ENCODE results near the gene PTN.
"Not testable (repeated sequence)": the region's sequence is repeated elsewhere in the genome, so short reads cannot be mapped to it uniquely, and the experiment has no call there.

The PTN gene

DNA sequence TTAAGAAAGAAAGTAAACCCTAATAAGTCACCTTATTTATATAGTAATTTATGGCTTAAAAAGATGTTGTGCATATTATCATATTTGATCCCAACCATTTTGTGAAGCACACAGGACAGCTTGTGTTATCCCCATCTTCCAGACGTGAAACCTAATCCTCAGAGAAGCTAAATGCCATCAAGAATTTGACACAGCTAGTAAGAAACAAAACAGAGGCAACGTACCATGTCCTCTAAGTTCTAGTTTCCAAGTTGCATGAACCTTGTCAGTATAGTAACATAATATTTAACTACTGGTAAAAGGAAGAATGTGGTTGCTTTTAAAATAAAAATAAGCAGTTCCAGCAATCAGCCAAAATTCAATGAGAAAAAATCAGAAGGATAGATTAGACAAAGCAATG is 41.5 kb downstream of the PTN start:
- Mint-ChIP-seq H3K27me3 (no peaks in the 10 kb centered on the region), H3K36me3 (ENCODE audit: low read depth) (no peaks in the 10 kb centered on the region), H3K4me1 (no peaks in the 10 kb centered on the region), H3K4me3 (no peak overlapping the region), H3K27ac (no peak overlapping the region), H3K9me3 (no peaks in the 10 kb centered on the region)
- DNase-seq, result no peak
- ATAC-seq, result no peak

DNA sequence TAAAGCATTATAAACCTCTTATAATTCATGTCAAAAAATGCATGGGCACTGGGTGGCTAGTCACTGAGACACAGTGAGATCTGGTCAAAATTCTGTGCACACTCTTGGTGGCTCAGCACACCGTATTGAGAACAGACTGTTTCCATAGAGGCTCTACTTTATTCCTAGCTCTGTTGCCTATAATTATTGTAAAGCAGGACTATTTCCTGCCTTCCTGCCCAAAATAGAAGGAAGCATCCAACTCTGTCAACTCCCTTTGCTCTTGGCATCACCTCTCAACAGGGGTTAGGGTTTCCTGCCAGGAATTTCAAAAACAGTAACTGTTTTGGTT is 45.1 kb downstream of the PTN start:
- H3K36me3 Mint-ChIP-seq (ENCODE audit: low read depth), result no peaks in the 10 kb centered on the region
- no peaks in the 10 kb centered on the region for H3K27me3 Mint-ChIP-seq
- no peak overlapping the region for H3K27ac Mint-ChIP-seq
- no peak for ATAC-seq
- peaks cover 11% of the 10 kb centered on the region for H3K9me3 Mint-ChIP-seq
- H3K4me1 Mint-ChIP-seq, result no peaks in the 10 kb centered on the region
- H3K4me3 Mint-ChIP-seq, result no peak overlapping the region
- no peak for DNase-seq

DNA sequence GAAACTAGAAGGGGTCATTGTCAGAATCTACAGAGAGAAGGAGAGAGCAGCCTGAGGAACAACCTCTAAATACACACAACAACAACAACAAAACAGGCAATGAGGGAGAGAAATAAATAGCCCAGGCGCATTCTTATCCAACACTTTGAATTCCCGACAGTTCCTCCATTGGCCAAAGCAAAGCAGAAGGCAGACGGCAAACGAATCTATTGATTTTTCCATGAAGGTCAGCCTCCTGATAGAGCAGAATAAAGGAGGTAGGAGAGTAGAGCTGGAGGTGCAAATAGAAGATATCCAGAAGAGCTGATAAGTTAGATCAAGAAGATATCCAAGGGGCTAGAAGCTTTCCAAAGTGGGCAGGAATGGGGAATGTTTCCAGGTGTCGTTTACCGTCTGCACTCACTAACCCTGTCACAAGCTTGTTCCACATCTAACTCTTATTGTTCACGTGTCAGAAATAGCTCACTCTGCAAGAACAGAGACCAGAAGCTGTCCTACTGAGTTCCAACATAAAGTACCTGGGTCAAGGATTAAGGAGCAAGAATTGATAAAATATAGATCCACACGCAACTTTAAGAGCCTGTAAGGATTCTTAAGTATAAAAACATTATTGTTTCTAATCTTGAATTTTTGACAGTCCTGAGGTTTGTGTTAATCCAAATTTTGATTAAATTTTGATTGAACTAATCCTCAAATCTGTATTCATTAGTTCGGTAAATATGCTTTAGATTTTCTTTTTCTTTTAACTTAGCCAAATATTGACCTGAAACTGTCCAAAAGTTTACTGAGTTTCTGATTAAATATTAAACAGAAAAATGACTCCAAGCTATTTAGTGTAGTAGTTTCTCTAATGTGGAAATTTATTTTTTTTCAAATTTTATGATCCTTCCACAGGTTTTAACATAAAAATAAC is 45.7 kb downstream of the PTN start:
- Mint-ChIP-seq H3K9me3 (peaks cover 11% of the 10 kb centered on the region), H3K4me1 (no peaks in the 10 kb centered on the region), H3K36me3 (ENCODE audit: low read depth) (no peaks in the 10 kb centered on the region), H3K4me3 (no peak overlapping the region), H3K27ac (no peak overlapping the region), H3K27me3 (no peaks in the 10 kb centered on the region)
- no peak for ATAC-seq
- no peak for DNase-seq

DNA sequence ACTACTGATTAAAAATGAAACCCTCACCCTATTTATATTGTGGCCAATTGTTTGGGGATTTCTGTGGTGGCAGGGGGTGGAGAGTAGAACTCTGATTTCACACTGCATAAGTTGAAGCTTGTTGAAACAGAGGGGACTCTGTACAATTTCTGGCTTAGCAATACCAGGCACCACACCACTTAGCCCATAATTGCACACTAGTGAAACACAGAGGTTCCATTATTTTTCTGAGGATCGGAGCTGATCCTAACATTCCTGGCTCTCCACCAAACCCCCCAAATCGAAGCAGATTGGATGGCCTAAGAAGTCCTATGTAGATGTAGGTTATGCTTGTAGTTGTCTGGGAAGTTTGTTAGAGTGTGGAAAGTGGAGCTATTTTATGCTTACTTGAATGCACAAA is 47.0 kb downstream of the PTN start:
- ATAC-seq (no peak), DNase-seq (no peak)
- H3K36me3 Mint-ChIP-seq (ENCODE audit: low read depth), result no peaks in the 10 kb centered on the region
- no peak overlapping the region for H3K27ac Mint-ChIP-seq
- H3K4me1 Mint-ChIP-seq, result no peaks in the 10 kb centered on the region
- H3K9me3 Mint-ChIP-seq, result peaks cover 11% of the 10 kb centered on the region
- H3K4me3 Mint-ChIP-seq, result no peak overlapping the region
- no peaks in the 10 kb centered on the region for H3K27me3 Mint-ChIP-seq

DNA sequence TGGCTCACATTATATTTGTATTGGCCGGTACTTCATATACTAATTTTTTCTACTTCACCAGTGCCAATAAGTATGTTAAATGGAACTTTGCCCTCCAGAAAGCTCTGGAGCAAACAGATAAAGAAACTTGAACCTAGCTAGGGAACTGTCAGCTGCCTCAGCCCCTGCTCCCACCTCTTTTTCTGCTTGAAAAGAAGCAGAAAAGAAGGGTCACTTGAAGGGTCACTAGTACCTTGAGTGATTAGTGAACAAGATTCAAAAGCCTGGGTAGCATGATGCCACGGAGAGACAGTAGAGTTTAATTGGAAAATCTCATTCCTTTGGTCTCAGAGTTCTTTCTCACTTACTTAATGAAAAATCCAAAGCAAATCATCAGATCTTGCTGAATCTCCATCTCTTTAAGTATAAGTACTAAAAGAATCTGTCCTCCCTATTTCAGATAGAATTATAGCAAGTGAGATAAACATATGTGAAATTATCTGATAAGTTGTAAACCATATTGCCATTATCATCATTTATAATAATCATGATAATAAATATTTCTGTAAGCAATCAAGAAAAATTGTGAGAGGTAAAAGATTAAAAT is 47.7 kb downstream of the PTN start:
- Mint-ChIP-seq H3K4me1 (no peaks in the 10 kb centered on the region), H3K4me3 (no peak overlapping the region), H3K27me3 (no peaks in the 10 kb centered on the region), H3K9me3 (peaks cover 11% of the 10 kb centered on the region), H3K36me3 (ENCODE audit: low read depth) (no peaks in the 10 kb centered on the region), H3K27ac (no peak overlapping the region)
- DNase-seq (no peak), ATAC-seq (no peak)

DNA sequence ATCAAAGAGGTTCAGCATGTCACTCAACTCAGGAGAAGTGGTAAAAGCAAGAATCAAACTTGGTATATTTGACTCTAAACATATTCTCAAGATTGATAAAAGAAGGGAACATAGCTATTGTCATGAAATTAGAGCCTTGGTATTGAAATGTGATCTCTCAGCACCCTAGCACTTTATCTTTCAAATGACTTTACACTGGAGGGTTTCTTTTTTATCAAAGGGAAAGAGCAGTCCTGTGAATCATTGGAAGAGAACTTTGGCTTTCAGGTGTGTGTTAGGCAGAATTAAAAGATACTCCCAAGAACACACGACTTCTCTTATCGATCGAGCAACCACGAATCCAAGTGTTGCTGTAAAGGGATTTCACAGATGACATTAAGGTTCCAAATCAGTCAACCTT is 54.4 kb downstream of the PTN start:
- no peak for DNase-seq
- ATAC-seq, result no peak
- Mint-ChIP-seq H3K36me3 (ENCODE audit: low read depth) (no peaks in the 10 kb centered on the region), H3K9me3 (peaks cover 12% of the 10 kb centered on the region), H3K27ac (no peak overlapping the region), H3K4me3 (no peak overlapping the region), H3K4me1 (no peaks in the 10 kb centered on the region), H3K27me3 (no peaks in the 10 kb centered on the region)

DNA sequence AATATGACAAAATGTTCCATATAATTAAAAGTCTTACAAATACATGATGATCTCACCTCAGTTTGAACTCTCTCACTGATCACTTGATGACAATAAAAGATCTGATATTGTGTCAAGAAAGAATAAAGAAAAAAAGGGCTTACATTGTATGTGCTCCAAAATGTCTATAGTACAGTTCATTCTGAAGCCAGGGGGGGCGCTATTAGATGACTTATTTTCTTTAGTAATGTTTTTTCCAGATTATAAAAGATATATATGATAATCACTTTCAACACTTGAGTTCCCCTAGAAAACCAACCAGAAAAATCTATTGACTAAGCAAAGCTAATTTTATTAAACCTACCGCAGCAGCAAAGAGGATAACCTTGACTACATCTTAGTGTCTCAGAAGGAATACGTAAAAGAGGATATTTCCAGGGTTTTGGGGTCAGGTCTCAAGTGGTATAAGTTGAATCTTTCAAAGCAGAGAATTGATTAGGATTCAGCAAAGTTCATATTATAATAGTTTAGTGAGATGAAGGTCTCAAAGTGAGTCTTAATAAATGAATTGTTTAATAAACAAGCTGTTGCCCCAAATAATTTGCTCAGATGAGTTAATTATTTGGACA is 55.8 kb downstream of the PTN start:
- Mint-ChIP-seq H3K36me3 (ENCODE audit: low read depth) (no peaks in the 10 kb centered on the region), H3K4me3 (no peak overlapping the region), H3K27me3 (no peaks in the 10 kb centered on the region), H3K9me3 (peaks cover 8% of the 10 kb centered on the region), H3K27ac (no peak overlapping the region), H3K4me1 (no peaks in the 10 kb centered on the region)
- no peak for DNase-seq
- no peak for ATAC-seq

DNA sequence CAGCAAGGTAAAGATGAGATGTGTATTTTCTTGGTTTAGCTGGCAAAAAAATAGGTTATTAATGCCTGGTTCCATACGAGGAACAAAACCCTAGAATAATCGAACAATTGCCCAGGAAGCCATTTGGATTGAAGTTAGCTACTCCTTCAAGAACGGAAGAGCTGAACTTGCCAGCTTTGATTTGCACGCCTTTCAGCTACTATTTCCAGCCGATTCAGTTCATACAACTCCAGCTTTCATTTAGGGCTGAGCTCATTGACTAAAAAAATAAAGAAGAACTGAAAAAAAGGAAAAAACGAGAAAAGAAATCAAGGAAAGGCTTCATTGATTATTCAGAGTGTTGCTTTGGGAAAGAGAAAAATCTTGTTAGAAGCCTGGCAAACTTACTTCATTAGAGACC is 60.4 kb downstream of the PTN start:
- ATAC-seq, result no peak
- no peaks in the 10 kb centered on the region for H3K4me1 Mint-ChIP-seq
- DNase-seq, result no peak
- no peaks in the 10 kb centered on the region for H3K36me3 Mint-ChIP-seq (ENCODE audit: low read depth)
- H3K9me3 Mint-ChIP-seq, result no peaks in the 10 kb centered on the region
- no peak overlapping the region for H3K27ac Mint-ChIP-seq
- H3K27me3 Mint-ChIP-seq, result no peaks in the 10 kb centered on the region
- H3K4me3 Mint-ChIP-seq, result no peak overlapping the region

DNA sequence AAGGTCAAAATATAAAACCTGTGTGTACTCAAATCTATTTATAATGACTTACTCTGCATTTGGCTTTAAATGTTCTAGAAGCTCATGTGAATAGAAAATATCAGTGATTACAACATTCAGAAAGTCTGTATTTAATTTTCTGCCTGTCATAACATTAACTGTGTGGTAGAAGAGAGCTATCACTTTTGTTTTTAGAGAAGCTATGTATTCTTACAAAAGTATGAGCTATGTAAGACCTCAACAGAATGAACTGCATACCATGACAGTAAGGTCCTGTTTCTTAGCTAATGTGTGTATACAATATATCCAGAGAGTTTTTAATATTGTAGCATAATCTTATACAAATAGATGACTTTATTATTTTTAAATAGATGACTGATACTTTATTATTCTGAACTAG is 61.5 kb downstream of the PTN start:
- Mint-ChIP-seq H3K27me3 (no peaks in the 10 kb centered on the region), H3K4me1 (no peaks in the 10 kb centered on the region), H3K4me3 (no peak overlapping the region), H3K9me3 (no peaks in the 10 kb centered on the region), H3K27ac (no peak overlapping the region), H3K36me3 (ENCODE audit: low read depth) (no peaks in the 10 kb centered on the region)
- ATAC-seq, result no peak
- no peak for DNase-seq

DNA sequence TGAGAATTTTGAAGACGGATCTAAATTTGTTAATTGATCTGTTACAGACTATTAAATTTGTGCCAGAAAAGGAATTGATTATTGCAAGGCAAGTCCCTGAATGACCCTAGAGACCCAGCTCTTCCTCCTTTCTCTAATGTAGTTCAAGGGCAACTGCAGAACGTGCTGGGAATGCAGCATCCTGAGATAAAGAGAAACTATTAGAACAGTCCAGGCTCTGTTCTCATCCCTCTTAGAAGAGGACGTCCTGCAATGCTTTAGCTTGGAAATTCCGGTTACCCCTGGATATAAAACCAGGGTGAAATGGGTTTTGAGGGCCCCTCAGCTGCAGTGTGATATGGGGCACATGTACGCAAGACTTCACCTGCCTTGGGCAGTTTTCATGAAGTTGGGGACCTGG is 67.3 kb downstream of the PTN start:
- no peaks in the 10 kb centered on the region for H3K4me1 Mint-ChIP-seq
- no peak overlapping the region for H3K4me3 Mint-ChIP-seq
- no peak overlapping the region for H3K27ac Mint-ChIP-seq
- no peak for ATAC-seq
- H3K36me3 Mint-ChIP-seq (ENCODE audit: low read depth), result no peaks in the 10 kb centered on the region
- no peaks in the 10 kb centered on the region for H3K27me3 Mint-ChIP-seq
- DNase-seq, result no peak
- no peaks in the 10 kb centered on the region for H3K9me3 Mint-ChIP-seq

DNA sequence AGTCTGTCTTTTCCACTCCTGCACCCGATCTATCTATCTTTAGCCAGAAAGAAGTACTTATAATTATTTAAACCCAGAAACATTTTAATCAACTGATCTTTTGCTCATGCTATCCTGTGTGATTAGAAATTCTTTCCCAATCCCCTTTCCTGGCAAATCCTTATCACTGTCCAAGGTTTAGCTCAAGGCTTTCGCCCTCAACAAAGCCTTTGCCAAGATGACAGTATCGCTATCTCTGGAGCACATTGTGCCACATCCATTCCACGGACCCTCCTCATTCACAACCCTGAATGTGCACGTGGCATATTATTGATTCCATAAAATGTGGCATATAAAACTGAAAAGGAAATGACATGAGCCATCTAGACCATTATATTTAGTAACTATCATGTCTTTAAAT is 71.3 kb downstream of the PTN start:
- no peak overlapping the region for H3K4me3 Mint-ChIP-seq
- ATAC-seq, result no peak

DNA sequence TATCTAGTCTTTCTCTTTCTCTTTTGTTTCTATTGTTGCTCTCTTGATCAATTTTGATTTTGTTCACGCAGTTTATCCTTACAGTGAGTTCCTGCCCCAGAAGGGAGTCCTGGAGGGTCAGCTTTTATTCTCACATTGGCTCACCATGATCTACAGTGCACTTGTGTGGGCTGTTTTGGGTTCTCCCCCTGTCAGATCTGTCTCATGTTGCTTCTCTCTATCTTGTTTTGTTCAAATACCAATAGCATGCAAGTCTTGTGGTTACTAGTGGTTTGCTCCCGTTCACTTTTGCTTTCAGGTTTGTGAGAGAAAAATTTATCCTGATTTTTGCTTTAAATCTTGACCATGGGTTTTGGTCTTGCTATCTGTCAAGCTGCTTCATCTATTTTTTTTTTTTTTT is 74.3 kb downstream of the PTN start:
- Mint-ChIP-seq H3K4me3 (no peak overlapping the region), H3K36me3 (ENCODE audit: low read depth) (no peaks in the 10 kb centered on the region), H3K9me3 (peaks cover 6% of the 10 kb centered on the region), H3K4me1 (no peaks in the 10 kb centered on the region), H3K27ac (no peak overlapping the region), H3K27me3 (no peaks in the 10 kb centered on the region)
- DNase-seq (no peak), ATAC-seq (no peak)

More for the DNA sequence above, 71.3 kb downstream of the PTN start:
- DNase-seq, result no peak
- H3K27ac Mint-ChIP-seq, result no peak overlapping the region
- H3K36me3 Mint-ChIP-seq (ENCODE audit: low read depth), result no peaks in the 10 kb centered on the region
- peaks cover 4% of the 10 kb centered on the region for H3K9me3 Mint-ChIP-seq
- H3K4me1 Mint-ChIP-seq, result no peaks in the 10 kb centered on the region
- no peaks in the 10 kb centered on the region for H3K27me3 Mint-ChIP-seq

DNA sequence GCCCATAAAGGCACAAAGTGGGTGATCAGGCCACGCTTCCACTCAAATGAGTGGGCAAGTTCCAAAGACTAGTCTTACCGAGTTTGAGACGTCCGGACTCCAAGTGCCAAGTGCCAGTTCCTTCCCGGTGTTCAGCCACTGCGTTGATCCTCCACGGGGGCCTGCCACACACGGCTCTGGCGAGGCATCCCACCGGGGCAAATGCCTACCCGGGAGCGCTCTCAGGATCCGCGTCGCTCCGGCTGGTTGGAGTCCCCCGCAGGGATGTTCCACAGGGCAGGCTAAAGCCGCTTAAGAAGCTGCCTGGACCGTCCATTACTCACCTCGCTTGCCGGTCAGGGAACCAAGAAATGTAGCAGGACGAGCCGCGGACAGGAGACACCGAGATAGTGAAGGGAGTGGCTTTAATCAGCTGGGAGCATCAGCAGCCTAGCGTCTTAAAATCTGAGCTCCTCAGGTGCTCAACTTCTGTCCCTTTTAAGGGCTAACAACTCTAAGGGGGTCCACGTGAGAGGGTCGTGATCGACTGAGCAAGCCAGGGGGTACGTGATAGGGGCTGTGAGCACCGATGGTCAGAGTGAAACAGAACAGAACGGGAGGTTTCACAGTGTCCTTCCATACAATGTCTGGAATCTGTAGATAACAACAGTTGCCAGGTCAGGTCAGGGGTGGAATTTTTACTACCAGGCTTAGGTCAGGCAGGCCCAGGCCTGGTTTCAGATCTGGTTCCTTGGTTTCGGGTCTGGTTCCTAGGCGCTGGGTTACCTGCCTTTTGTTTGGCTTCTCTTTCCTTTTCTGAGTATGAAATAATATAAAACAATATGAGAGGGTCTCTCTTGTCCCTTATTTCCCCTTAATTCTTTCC is 75.3 kb downstream of the PTN start:
- H3K9me3 Mint-ChIP-seq; ATAC-seq; DNase-seq; H3K27me3 Mint-ChIP-seq; H3K36me3 Mint-ChIP-seq (ENCODE audit: low read depth); H3K4me1 Mint-ChIP-seq; H3K27ac Mint-ChIP-seq; H3K4me3 Mint-ChIP-seq: not testable (repeated sequence)

DNA sequence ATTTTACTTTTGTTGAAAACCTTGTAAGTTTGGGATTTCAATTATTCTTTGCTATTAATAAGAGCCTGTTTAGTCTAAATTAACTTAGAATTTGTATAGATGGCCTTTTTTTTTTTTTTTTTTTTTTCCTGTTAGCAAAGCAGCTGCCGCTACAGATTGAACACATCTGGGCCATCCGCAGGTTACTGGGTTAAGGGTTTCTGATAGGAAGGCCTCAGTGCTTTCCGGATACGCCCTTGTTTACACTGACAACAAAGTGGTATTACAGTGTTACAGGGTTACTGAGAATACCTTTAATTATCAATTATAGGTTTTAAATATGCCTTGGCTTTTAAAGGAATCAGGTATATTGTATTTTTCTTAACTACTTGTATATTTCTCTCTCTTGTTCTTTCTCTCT is 76.8 kb downstream of the PTN start:
- H3K4me3 Mint-ChIP-seq, result no peak overlapping the region
- ATAC-seq, result no peak
- peaks cover 6% of the 10 kb centered on the region for H3K9me3 Mint-ChIP-seq
- H3K27me3 Mint-ChIP-seq, result no peaks in the 10 kb centered on the region
- H3K36me3 Mint-ChIP-seq (ENCODE audit: low read depth), result no peaks in the 10 kb centered on the region
- H3K4me1 Mint-ChIP-seq, result no peaks in the 10 kb centered on the region
- no peak for DNase-seq
- H3K27ac Mint-ChIP-seq, result no peak overlapping the region

DNA sequence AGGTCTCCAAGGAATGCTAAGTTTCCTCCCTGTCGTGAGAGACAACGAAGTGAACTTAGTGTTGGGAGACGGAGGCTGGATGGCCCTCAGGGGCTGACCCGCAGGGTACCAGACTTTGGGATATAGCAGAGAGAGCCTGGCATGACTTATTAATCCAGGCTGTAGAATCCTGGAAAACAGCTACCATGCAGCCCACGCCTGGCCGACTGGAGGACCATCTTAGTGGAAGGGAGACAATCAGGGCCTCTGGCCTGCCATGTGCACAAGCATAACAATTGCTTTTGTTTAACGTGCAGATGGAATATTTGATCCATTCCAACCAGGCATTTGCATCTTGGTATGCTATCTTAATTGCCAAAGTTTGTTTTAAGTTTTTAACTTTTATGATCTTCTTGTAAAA is 78.1 kb downstream of the PTN start:
- H3K4me3 Mint-ChIP-seq; H3K36me3 Mint-ChIP-seq (ENCODE audit: low read depth); H3K27me3 Mint-ChIP-seq; H3K27ac Mint-ChIP-seq; DNase-seq; H3K4me1 Mint-ChIP-seq; H3K9me3 Mint-ChIP-seq; ATAC-seq: not testable (repeated sequence)
